ENCODE data around the gene AARS2.
A peak's percentile ranks its signal among the peaks of the same experiment; 100 is the strongest.

The AARS2 gene

GRCh38 chr6:44269178-44269920, 43.8 kb downstream of the AARS2 start:
- Mint-ChIP-seq H3K9me3 (no peaks in the 10 kb centered on the region), H3K4me1 (ENCODE audit: low read depth) (peaks cover 34% of the 10 kb centered on the region), H3K27me3 (peaks cover 53% of the 10 kb centered on the region), H3K27ac (peak overlapping the region; percentile 36), H3K4me3 (peak overlapping the region; percentile 45), H3K36me3 (ENCODE audit: low read depth) (no peaks in the 10 kb centered on the region)

- H3K36me3 Mint-ChIP-seq (ENCODE audit: low read depth) = no peaks in the 10 kb centered on the region
- no peak overlapping the region for H3K4me3 Mint-ChIP-seq
- no peaks in the 10 kb centered on the region for H3K9me3 Mint-ChIP-seq
- H3K4me1 Mint-ChIP-seq (ENCODE audit: low read depth) = peaks cover 43% of the 10 kb centered on the region
- H3K27ac Mint-ChIP-seq = no peak overlapping the region
- peaks cover 43% of the 10 kb centered on the region for H3K27me3 Mint-ChIP-seq
Observed at GRCh38 chr6:44268095-44268628, 45.0 kb downstream of the AARS2 start.

- Mint-ChIP-seq H3K9me3 (no peaks in the 10 kb centered on the region), H3K27me3 (peaks cover 35% of the 10 kb centered on the region), H3K27ac (no peak overlapping the region), H3K36me3 (ENCODE audit: low read depth) (peaks cover 2% of the 10 kb centered on the region), H3K4me1 (ENCODE audit: low read depth) (peaks cover 52% of the 10 kb centered on the region), H3K4me3 (no peak overlapping the region)
Observed at GRCh38 chr6:44267252-44267651, 45.9 kb downstream of the AARS2 start.

GRCh38 chr6:44266347-44266746, 46.8 kb downstream of the AARS2 start:
- peaks cover 58% of the 10 kb centered on the region for H3K4me1 Mint-ChIP-seq (ENCODE audit: low read depth)
- peak overlapping the region; percentile 67 for H3K27ac Mint-ChIP-seq
- H3K27me3 Mint-ChIP-seq = peaks cover 26% of the 10 kb centered on the region
- H3K4me3 Mint-ChIP-seq = peak overlapping the region; percentile 93
- peaks cover 6% of the 10 kb centered on the region for H3K36me3 Mint-ChIP-seq (ENCODE audit: low read depth)
- H3K9me3 Mint-ChIP-seq = no peaks in the 10 kb centered on the region

GRCh38 chr6:44265722-44266233, 47.4 kb downstream of the AARS2 start:
- Mint-ChIP-seq H3K9me3 (no peaks in the 10 kb centered on the region), H3K27me3 (peaks cover 22% of the 10 kb centered on the region), H3K4me3 (peak overlapping the region; percentile 93), H3K4me1 (ENCODE audit: low read depth) (peaks cover 60% of the 10 kb centered on the region), H3K27ac (peak overlapping the region; percentile 67), H3K36me3 (ENCODE audit: low read depth) (peaks cover 11% of the 10 kb centered on the region)

GRCh38 chr6:44265007-44265721, 48.0 kb downstream of the AARS2 start, which contains the start of gene NFKBIE:
Gene NFKBIE, minus strand, starts transcription at chr6:44265551. Its CDS starts 205 bp downstream, at chr6:44265346.
- H3K36me3 Mint-ChIP-seq (ENCODE audit: low read depth) = peaks cover 15% of the 10 kb centered on the region
- peak within 1 kb of the TSS; percentile 93 for H3K4me3 Mint-ChIP-seq
- H3K27ac Mint-ChIP-seq = peak within 1 kb of the TSS; percentile 93
- H3K27me3 Mint-ChIP-seq = peaks cover 22% of the 10 kb centered on the region
- no peaks in the 10 kb centered on the region for H3K9me3 Mint-ChIP-seq
- peaks cover 66% of the 10 kb centered on the region for H3K4me1 Mint-ChIP-seq (ENCODE audit: low read depth)

GRCh38 chr6:44264154-44265006, 48.8 kb downstream of the AARS2 start:
- Mint-ChIP-seq H3K27ac (peak overlapping the region; percentile 93), H3K27me3 (peaks cover 14% of the 10 kb centered on the region), H3K4me3 (peak overlapping the region; percentile 93), H3K9me3 (no peaks in the 10 kb centered on the region), H3K36me3 (ENCODE audit: low read depth) (peaks cover 21% of the 10 kb centered on the region), H3K4me1 (ENCODE audit: low read depth) (peaks cover 60% of the 10 kb centered on the region)

GRCh38 chr6:44263354-44264100, 49.6 kb downstream of the AARS2 start:
- Mint-ChIP-seq H3K9me3 (no peaks in the 10 kb centered on the region), H3K27me3 (peaks cover 6% of the 10 kb centered on the region), H3K36me3 (ENCODE audit: low read depth) (peaks cover 28% of the 10 kb centered on the region), H3K4me3 (peak overlapping the region; percentile 93), H3K27ac (peak overlapping the region; percentile 93), H3K4me1 (ENCODE audit: low read depth) (peaks cover 64% of the 10 kb centered on the region)

GRCh38 chr6:44262467-44263353, 50.4 kb downstream of the AARS2 start:
- Mint-ChIP-seq H3K4me1 (ENCODE audit: low read depth) (peaks cover 72% of the 10 kb centered on the region), H3K27ac (peak overlapping the region; percentile 93), H3K4me3 (peak overlapping the region; percentile 93), H3K27me3 (peaks cover 2% of the 10 kb centered on the region), H3K36me3 (ENCODE audit: low read depth) (peaks cover 37% of the 10 kb centered on the region), H3K9me3 (no peaks in the 10 kb centered on the region)

GRCh38 chr6:44261581-44261980, 51.6 kb downstream of the AARS2 start:
- Mint-ChIP-seq H3K9me3 (no peaks in the 10 kb centered on the region), H3K27me3 (no peaks in the 10 kb centered on the region), H3K27ac (no peak overlapping the region), H3K36me3 (ENCODE audit: low read depth) (peaks cover 39% of the 10 kb centered on the region), H3K4me1 (ENCODE audit: low read depth) (peaks cover 69% of the 10 kb centered on the region), H3K4me3 (peak overlapping the region; percentile 93)

GRCh38 chr6:44260451-44261297, 52.5 kb downstream of the AARS2 start:
- peaks cover 69% of the 10 kb centered on the region for H3K4me1 Mint-ChIP-seq (ENCODE audit: low read depth)
- H3K36me3 Mint-ChIP-seq (ENCODE audit: low read depth) = peaks cover 45% of the 10 kb centered on the region
- H3K27me3 Mint-ChIP-seq = no peaks in the 10 kb centered on the region
- peak overlapping the region; percentile 44 for H3K4me3 Mint-ChIP-seq
- H3K27ac Mint-ChIP-seq = peak overlapping the region; percentile 75
- no peaks in the 10 kb centered on the region for H3K9me3 Mint-ChIP-seq

- H3K36me3 Mint-ChIP-seq (ENCODE audit: low read depth) = peaks cover 52% of the 10 kb centered on the region
- peaks cover 71% of the 10 kb centered on the region for H3K4me1 Mint-ChIP-seq (ENCODE audit: low read depth)
- H3K27me3 Mint-ChIP-seq = no peaks in the 10 kb centered on the region
- H3K4me3 Mint-ChIP-seq = no peak overlapping the region
- H3K9me3 Mint-ChIP-seq = no peaks in the 10 kb centered on the region
- peak overlapping the region; percentile 75 for H3K27ac Mint-ChIP-seq
Observed at GRCh38 chr6:44260011-44260410, 53.1 kb downstream of the AARS2 start.

Data from stimulated activated naive CD8-positive, alpha-beta T cell treated with anti-CD3 and anti-CD28 coated beads, Interleukin-15, Interleukin-2, amounts not matched to agents 100 ng/mL and 50 ng/mL, for 24 hours (primary cell).